Stimulated activated CD8-positive, alpha-beta memory T cell treated with anti-CD3 and anti-CD28 coated beads, Interleukin-12 subunit alpha, Interleukin-12 subunit beta, amount 100 ng/mL, for 1 hour (primary cell): ENCODE data around the gene LAIR2.
"Not testable (repeated sequence)": the region's sequence is repeated elsewhere in the genome, so short reads cannot be mapped to it uniquely, and the experiment has no call there.

Experiments
- DNase-seq: peaks from one replicate; pipeline ENCODE4 v3.0.0-alpha.2; 2020; ENCODE audit warnings: low read depth

LAIR2 gene

GRCh38 chr19:54493967-54494585 lies 8.6 kb upstream of the LAIR2 start:
- DNase-seq, result no peak

- not testable (repeated sequence) for DNase-seq
Measured at GRCh38 chr19:54495284-54495683, 7.3 kb upstream of the LAIR2 start.

- not testable (repeated sequence) for DNase-seq
Measured at GRCh38 chr19:54497747-54498450, 4.7 kb upstream of the LAIR2 start.

- DNase-seq, result not testable (repeated sequence)
Measured at GRCh38 chr19:54498451-54498772, 4.2 kb upstream of the LAIR2 start.

- not testable (repeated sequence) for DNase-seq
Measured at GRCh38 chr19:54505542-54505941, 2.9 kb downstream of the LAIR2 start.

DNA sequence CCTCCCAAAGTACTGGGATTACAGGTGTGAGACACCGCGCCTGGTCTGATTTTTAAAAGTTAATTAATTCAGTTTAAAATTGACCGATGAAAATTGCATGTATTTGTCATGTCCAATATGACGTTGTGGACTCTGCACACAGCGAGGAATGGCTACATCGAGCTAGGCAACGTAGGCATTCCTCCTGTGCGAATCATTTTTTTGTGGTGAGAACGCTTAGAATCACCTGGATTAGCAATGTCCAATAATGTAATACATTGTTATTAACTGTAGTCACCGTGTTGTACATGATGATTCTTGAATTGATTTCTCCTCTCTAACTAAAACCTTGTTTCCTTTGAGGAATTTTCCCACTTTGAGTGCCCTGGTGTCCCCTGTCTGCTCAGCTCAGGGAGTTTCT lies 3.4 kb downstream of the LAIR2 start:
- DNase-seq, result no peak

DNA sequence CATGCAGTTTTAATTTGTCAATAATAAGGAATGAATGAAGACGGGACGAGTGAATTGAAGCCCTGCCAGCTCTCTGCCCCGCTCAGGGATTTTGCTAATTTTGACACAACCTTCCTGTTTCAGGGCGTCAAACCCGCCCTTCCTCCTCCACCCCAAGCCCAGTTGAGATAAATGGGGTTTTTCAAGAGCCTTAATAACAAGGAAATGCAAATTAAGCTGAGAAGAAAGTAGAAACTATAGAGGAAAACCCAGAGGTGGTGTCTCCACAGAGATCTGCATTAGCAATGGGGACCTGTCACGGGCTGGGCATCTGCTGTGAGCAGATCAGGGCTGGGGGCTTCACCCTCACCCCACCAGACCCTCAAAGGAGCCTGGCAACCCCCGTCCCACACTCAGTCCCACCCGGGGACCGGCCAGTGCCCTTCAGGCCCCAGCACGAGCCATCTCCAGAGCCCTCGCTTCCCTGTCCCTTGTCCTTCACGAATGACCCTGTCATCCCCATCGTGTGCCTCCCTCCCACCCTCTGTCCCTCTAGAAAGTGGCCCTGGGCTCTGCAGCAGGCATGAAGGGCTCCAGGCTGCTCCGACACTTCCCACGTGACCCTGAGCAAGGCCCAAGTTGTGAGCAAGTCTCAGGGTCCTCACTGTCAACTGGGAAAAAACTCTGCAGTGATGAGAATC lies 4.5 kb downstream of the LAIR2 start:
- not testable (repeated sequence) for DNase-seq

DNA sequence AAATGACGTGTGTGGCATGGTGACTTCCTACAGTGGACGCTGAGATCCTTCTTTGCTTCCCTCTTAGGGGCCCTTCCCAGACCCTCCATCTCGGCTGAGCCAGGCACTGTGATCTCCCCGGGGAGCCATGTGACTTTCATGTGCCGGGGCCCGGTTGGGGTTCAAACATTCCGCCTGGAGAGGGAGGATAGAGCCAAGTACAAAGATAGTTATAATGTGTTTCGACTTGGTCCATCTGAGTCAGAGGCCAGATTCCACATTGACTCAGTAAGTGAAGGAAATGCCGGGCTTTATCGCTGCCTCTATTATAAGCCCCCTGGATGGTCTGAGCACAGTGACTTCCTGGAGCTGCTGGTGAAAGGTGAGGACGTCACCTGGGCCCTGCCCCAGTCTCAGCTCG lies 5.2 kb downstream of the LAIR2 start:
- DNase-seq, result no peak

DNA sequence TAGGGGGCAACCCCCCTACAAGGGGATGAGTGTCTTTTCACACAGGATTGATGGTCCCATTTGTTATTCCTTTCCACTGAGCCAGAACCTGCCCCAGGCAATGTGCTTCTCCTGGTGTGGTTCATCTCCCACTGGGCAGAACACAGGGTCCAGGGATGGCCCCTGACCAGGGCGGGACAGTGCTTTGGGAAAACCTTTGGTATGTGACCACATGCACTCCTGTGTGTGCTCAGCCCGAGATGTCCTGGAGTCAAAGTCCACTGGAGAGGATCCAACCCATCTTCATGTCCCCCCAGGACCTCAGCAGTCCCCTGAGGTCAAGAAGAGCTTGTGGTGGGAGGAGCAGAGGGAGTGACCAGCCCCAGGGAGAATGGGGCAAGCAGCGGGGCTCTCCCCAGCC lies 5.9 kb downstream of the LAIR2 start:
- DNase-seq, result not testable (repeated sequence)

DNA sequence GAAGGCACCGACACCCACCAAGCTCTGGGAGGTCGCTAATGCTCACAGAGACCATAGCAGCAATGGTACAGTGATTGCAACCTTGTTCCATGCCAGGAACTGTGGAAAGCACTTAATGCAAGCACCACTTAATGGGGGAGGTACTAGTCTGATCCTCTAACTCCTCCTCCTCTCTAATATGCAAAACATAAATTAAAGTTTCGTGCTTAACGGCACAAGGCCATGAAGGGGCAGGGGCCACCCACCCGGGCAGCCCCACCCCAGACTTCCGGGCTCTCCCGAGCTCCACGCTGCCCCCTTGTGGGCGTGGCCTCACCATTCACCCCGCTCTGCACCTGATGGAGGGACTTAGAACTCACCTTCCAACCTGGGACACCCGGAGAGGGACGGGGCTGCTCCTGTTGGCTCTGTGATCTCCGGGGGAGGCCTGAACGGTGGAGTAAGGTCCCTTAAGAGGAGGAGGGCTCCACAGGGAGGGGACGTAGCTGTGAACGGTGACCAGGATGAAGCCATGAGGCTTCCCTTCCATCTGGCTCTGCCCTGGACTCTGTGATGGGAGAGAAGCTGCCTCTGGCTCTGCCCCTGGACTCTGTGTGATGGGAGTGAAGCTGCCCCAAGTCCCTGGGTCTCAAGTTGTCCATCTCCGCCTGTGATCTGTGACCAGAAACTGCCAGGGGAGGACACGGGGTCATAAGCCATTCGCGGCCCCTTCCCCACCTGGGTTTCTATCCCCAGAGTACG lies 6.7 kb downstream of the LAIR2 start:
- not testable (repeated sequence) for DNase-seq

DNA sequence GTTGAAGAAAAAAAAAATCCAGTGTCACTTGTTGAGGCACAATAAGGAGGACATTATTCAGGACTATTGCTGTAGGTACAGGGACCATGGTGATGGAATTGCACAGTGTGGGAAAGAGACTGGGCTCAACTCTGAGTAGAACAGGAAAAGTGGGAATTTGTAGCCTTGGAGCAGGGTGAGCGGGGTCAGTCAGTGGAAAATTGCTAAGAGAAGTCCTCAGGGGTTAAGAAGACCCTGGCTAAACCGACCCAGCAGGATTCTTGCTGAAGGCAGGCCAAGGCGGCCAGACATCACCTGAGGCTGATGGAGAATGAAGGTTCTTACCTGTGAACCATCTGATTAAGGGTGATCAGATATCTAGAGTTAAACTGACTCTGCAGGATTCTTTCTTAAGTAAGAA lies 12.5 kb downstream of the LAIR2 start:
- no peak for DNase-seq

DNA sequence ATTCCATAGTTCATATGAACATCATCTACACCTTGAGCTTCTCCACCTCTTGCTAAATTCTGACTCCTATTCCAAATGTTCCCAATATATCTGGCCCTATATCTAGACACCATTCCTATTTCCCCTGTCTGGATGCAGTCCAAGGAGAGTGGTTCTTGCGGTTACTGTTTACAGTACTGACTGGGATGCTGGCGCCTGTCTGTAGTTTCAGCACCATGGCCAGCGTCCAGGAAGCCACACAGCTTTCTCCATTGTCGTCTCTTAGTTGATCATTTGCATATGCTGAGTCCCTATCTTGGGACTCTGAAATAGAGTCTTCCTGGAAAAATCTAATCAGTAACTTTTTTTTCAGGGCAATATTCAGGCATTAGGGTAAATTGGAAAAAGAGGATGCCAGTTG lies 14.9 kb downstream of the LAIR2 start:
- no peak for DNase-seq

DNA sequence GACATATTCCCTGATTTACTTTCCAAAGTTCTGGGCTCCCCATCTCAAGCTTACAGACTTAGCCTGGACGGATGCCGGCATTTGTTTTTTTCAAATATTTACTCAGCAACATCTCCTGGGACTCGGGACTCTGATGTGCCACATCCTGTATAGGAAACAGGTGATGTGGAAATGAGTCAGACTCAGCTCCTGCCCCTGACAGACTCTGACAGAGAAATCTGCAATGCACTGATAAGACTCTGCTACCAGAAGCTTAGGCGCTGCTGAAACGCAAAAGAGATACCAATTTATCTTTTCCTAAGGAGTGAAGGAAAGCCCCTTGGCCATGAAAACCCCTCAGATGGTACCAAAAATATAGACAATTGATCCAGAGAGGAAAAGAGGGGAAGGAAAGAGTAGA lies 16.2 kb downstream of the LAIR2 start:
- no peak for DNase-seq

DNA sequence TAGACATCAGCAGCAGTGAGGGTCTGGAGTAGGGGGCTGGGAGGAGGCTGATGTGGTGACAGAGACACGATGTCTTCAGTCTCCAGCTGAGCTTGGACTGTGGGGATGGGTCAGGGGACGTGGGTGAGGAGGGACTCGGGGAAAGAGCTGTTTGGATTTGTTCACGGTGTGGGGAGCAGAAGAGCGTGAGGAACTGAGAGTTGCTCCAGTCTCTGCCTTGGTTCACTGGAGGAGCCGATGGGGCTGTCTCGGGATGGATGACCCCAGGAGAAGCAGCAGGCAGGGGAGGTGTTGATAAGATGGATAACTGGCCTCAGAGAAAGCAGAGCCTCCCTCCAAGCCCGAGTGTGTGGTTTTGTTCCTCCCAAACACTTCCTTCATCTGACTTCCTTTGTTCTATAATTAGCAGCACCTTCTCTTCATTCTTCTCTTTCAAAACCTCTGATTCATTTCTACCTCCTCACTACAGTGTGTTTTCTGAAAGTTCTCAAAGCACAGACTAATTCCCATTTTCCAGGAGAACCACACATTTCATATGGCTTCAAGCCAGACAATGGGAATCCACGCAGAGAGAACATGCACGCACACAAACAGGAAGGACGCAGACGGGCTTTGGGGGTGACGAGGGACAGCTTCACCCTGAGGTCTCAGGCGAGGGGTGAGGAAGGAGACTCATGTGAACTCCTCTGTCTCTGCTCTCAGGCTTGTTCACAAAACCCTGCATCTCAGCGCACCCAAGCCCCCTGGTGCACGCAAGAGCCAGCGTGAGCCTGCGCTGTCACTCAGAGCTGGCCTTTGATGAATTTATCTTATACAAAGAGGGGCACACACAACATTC lies 18.6 kb downstream of the LAIR2 start:
- DNase-seq, result no peak

- DNase-seq, result no peak
Measured at GRCh38 chr19:54521860-54522513, 19.4 kb downstream of the LAIR2 start.

DNA sequence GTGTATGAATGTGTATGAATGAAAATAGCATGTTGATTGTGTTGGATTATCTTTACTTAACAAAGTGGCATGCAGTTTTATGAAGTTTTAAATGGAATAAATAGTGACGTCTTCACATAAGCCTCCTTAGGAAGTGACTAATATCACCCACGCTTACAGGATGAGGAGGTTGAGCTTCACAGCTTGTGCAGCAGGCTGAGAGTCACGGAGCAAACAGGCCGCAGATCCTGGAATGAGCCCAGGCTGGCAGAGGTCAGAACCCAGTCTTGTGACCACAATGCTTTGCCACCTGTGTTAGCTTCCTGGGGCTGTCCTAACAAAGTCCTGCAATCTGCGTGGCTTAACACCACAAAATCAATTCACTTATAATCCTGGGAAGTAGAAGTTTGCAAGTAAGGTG lies 20.8 kb downstream of the LAIR2 start:
- no peak for DNase-seq

DNA sequence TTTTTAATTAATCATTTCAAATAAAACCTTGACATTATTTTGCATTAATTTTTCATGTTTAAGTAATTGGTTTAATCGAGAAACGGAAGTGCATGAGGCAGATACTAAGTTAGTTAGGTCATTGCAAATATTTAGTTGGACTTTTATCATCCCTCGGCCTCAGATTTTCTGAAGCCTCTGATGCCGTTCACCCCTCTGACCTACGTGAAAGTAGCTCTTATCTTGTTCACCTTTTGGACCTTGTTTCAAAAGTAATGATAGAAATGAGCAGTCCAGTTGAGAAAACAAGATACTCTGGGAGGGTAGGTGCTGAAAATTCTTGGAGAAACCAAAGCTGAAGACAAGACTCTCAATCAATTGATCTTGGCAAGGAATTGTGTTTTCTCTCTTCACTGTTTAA lies 23.0 kb downstream of the LAIR2 start:
- no peak for DNase-seq

- no peak for DNase-seq
Measured at GRCh38 chr19:54526972-54527371, 24.3 kb downstream of the LAIR2 start.

DNA sequence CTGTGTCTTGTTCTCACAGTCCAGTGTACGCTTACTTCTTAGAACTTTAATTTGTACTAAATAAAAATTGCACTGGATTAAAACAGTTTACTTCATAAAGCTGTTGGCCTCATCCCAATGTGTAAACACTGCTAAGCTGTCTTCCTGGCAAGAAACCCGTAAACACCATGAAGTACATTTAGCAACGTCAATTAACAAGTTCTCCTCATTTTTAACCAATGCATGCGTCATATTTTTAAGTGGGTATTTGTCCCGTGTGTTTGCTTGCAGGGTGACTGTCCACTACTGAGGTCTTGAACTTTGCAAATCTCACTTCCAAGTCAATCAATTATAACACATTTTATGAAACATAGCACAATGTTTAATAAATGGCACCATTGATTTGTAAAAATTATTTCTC lies 28.2 kb downstream of the LAIR2 start:
- DNase-seq, result no peak

- peak; percentile 6 for DNase-seq
Measured at GRCh38 chr19:54532528-54532927, 29.9 kb downstream of the LAIR2 start.

DNA sequence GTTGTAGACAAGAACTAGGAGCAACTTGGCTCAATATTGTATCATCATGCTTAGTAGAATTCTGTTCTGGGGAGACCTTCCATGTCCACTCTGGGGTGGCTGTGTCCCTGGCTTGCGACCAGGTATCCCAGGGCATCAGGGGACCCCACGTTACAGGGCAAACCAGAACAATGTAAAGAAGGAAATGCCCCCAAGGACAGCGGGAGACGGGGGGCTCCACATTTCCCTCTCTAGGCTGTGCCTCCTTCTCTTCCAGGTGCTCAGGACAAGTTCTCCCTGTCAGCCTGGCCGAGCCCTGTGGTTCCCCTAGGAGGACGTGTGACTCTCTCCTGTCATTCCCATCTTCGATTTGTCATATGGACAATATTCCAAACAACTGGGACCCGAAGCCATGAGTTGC lies 30.8 kb downstream of the LAIR2 start:
- DNase-seq, result no peak
